Ectodermal cell (in vitro differentiated cells): ENCODE data around the gene PLXNC1.

Source experiments
- H3K27ac ChIP-seq: 2 replicates; pipeline ENCODE4 v1.7.0; 2013; ENCODE audit warnings: mild to moderate bottlenecking, low read depth, low read length; ENCODE audit not compliant: insufficient read depth, poor library complexity, severe bottlenecking
- H3K27me3 ChIP-seq: 2 replicates; pipeline ENCODE4 v1.7.0; 2013; ENCODE audit warnings: mild to moderate bottlenecking, low read length; ENCODE audit not compliant: insufficient read depth, control insufficient read depth, poor library complexity, severe bottlenecking
- H3K36me3 ChIP-seq: one replicate; pipeline ENCODE4 v1.7.0; 2013; ENCODE audit warnings: low read length; ENCODE audit not compliant: control insufficient read depth, insufficient read depth
- H3K4me1 ChIP-seq: one replicate; pipeline ENCODE4 v1.7.0; 2013; ENCODE audit warnings: low read length; ENCODE audit not compliant: control insufficient read depth, insufficient read depth
- H3K4me3 ChIP-seq: 2 replicates; pipeline ENCODE4 v1.7.0; 2013; ENCODE audit warnings: low read depth, low read length, control low read depth; ENCODE audit not compliant: insufficient read depth
- H3K9me3 ChIP-seq: 2 replicates; pipeline ENCODE4 v1.7.0; 2013; ENCODE audit warnings: mild to moderate bottlenecking, low read length, moderate library complexity; ENCODE audit not compliant: control insufficient read depth
- WGBS, 2 experiments: methylation state at CpG; one replicate each; pipeline ENCODE4 v1.1.7; 2013; ENCODE audit warnings: missing lambda C conversion rate in 2 of 2; 5-methylcytosine and 5-hydroxymethylcytosine counted together

PLXNC1 gene

GRCh38 chr12:94326727-94327126 is 178.3 kb downstream of the PLXNC1 start:
- Histone ChIP-seq H3K27me3 (no peaks in the 10 kb centered on the region), H3K4me1 (no peaks in the 10 kb centered on the region), H3K36me3 (peaks cover 31% of the 10 kb centered on the region), H3K4me3 (no peak overlapping the region), H3K9me3 (no peaks in the 10 kb centered on the region), H3K27ac (no peak overlapping the region)

- no peaks in the 10 kb centered on the region for H3K27me3 ChIP-seq
- 100% methylated on average over 1 of the region's 1 CpG; no CpG with 5 or more reads in 1 of the 2 experiments for WGBS, 2 experiments
- no peaks in the 10 kb centered on the region for H3K9me3 ChIP-seq
- H3K4me1 ChIP-seq, result no peaks in the 10 kb centered on the region
- peaks cover 24% of the 10 kb centered on the region for H3K36me3 ChIP-seq
- H3K4me3 ChIP-seq, result no peak overlapping the region
- no peak overlapping the region for H3K27ac ChIP-seq
Observed at GRCh38 chr12:94327809-94328208, 179.4 kb downstream of the PLXNC1 start.

- peaks cover 14% of the 10 kb centered on the region for H3K36me3 ChIP-seq
- 90 to 91% methylated on average over 1 of the region's 1 CpG for WGBS, 2 experiments
- H3K4me1 ChIP-seq, result no peaks in the 10 kb centered on the region
- H3K27ac ChIP-seq, result no peak overlapping the region
- H3K27me3 ChIP-seq, result no peaks in the 10 kb centered on the region
- no peak overlapping the region for H3K4me3 ChIP-seq
- H3K9me3 ChIP-seq, result no peaks in the 10 kb centered on the region
Observed at GRCh38 chr12:94329366-94329765, 181.0 kb downstream of the PLXNC1 start.

GRCh38 chr12:94333396-94333795 is 185.0 kb downstream of the PLXNC1 start:
- no peak overlapping the region for H3K4me3 ChIP-seq
- no peaks in the 10 kb centered on the region for H3K4me1 ChIP-seq
- 91 to 100% methylated on average over 3 of the region's 3 CpGs for WGBS, 2 experiments
- H3K27me3 ChIP-seq, result no peaks in the 10 kb centered on the region
- H3K9me3 ChIP-seq, result no peaks in the 10 kb centered on the region
- peaks cover 8% of the 10 kb centered on the region for H3K36me3 ChIP-seq
- no peak overlapping the region for H3K27ac ChIP-seq

GRCh38 chr12:94336211-94336925 is 188.0 kb downstream of the PLXNC1 start:
- H3K4me1 ChIP-seq, result no peaks in the 10 kb centered on the region
- H3K4me3 ChIP-seq, result no peak overlapping the region
- no peak overlapping the region for H3K27ac ChIP-seq
- H3K27me3 ChIP-seq, result no peaks in the 10 kb centered on the region
- H3K9me3 ChIP-seq, result no peaks in the 10 kb centered on the region
- peaks cover 4% of the 10 kb centered on the region for H3K36me3 ChIP-seq
- WGBS, 2 experiments, result 90 to 99% methylated on average over 4 to 5 of the region's 5 CpGs

GRCh38 chr12:94338006-94338794 is 189.8 kb downstream of the PLXNC1 start:
- 95 to 96% methylated on average over 4 of the region's 4 CpGs for WGBS, 2 experiments
- H3K9me3 ChIP-seq, result no peaks in the 10 kb centered on the region
- no peak overlapping the region for H3K4me3 ChIP-seq
- H3K27ac ChIP-seq, result no peak overlapping the region
- no peaks in the 10 kb centered on the region for H3K4me1 ChIP-seq
- H3K27me3 ChIP-seq, result no peaks in the 10 kb centered on the region
- no peaks in the 10 kb centered on the region for H3K36me3 ChIP-seq

GRCh38 chr12:94340573-94340972 is 192.2 kb downstream of the PLXNC1 start:
- H3K36me3 ChIP-seq, result no peaks in the 10 kb centered on the region
- 95 to 96% methylated on average over 6 of the region's 6 CpGs for WGBS, 2 experiments

GRCh38 chr12:94353130-94353529 is 204.8 kb downstream of the PLXNC1 start:
- WGBS, 2 experiments, result 94 to 100% methylated on average over 1 of the region's 1 CpG
- H3K27ac ChIP-seq, result no peak overlapping the region
- no peaks in the 10 kb centered on the region for H3K4me1 ChIP-seq
- H3K36me3 ChIP-seq, result peaks cover 10% of the 10 kb centered on the region
- H3K4me3 ChIP-seq, result no peak overlapping the region
- H3K27me3 ChIP-seq, result no peaks in the 10 kb centered on the region
- H3K9me3 ChIP-seq, result no peaks in the 10 kb centered on the region

More at GRCh38 chr12:94340573-94340972, 192.2 kb downstream of the PLXNC1 start:
- Histone ChIP-seq H3K4me1 (no peaks in the 10 kb centered on the region), H3K4me3 (no peak overlapping the region), H3K27me3 (no peaks in the 10 kb centered on the region), H3K27ac (no peak overlapping the region), H3K9me3 (no peaks in the 10 kb centered on the region)
